Esophagus squamous epithelium (tissue), 5 donors: ENCODE data around the gene ZNF549. TPM values are rescaled to one million over a fixed set of nuclear protein-coding genes. Genes with fewer than 3 reads are reported as not detected.

Experiments used
- DNase-seq: peaks from one replicate; lab custom pipeline; 2025; lab: John Stamatoyannopoulos, UW
- H3K27ac ChIP-seq, 4 donors: fragments of 200-600 bp; sonication (generic); one replicate each; pipeline ENCODE4 v1.5.1; 2016 to 2019; ENCODE audit warnings: mild to moderate bottlenecking in 1 of 4
- H3K27me3 ChIP-seq, 4 donors: fragments of 200-600 bp; sonication (generic); 1 replicate in 3 of 4; 2 replicates in 1 of 4; pipeline versions ENCODE4 v1.5.1 to v1.6.0; 2017 to 2021; ENCODE audit warnings: antibody characterized with exemption in 1 of 4
- H3K36me3 ChIP-seq, 3 donors: fragments of 200-600 bp; sonication (generic); one replicate each; pipeline ENCODE4 v1.5.1; 2016 to 2019
- H3K4me1 ChIP-seq, 3 donors: fragments of 200-600 bp; sonication (generic); one replicate each; pipeline ENCODE4 v1.5.1; 2017 to 2019
- H3K4me3 ChIP-seq, 4 donors: fragments of 200-600 bp; sonication (generic); 1 replicate in 3 of 4; 2 replicates in 1 of 4; pipeline ENCODE4 v1.5.1; 2016 to 2019; ENCODE audit warnings: mild to moderate bottlenecking in 2 of 4, moderate library complexity in 1 of 4
- H3K9me3 ChIP-seq, 3 donors: fragments of 200-600 bp; sonication (generic); one replicate each; pipeline ENCODE4 v1.5.1; 2016 to 2019
- POLR2A ChIP-seq, 4 donors: fragments of 450-650 bp; IDR thresholded peaks; one replicate each; pipeline ENCODE4 v1.6.1; 2017; ENCODE audit warnings: antibody characterized with exemption in 4 of 4, mild to moderate bottlenecking in 4 of 4, moderate library complexity in 3 of 4
- WGBS, 2 donors: methylation state at CpG; one replicate each; pipeline ENCODE4 v1.1.5; 2018; 5-methylcytosine and 5-hydroxymethylcytosine counted together
- intact Hi-C: fragments of 100-400 bp; cut with DNase I; formaldehyde crosslinking; loops from one replicate; pipeline ENCODE4 v1.15.0; 2022
- total RNA-seq, 4 donors: library from RNA; depleted of rRNA; stranded (reverse); fragments of >200 nt; gene quantifications; one replicate each; pipeline ENCODE4 v1.1.0, GENCODE V29; 2016
- TF ChIP-seq, protein P1 (sequence below), 6 experiments: fragments of 450-650 bp in 4 of 6; fragments of 200-600 bp in 2 of 6; sonication (generic) in 2 of 6; IDR thresholded peaks; one replicate each; pipeline ENCODE4 v1.5.1; 2016 to 2019; ENCODE audit warnings: antibody characterized with exemption in 6 of 6, mild to moderate bottlenecking in 4 of 6, moderate library complexity in 4 of 6
- donor health status: DM: yes; HTN: yes; CAD: no.

Gene ZNF549
- total RNA-seq, 4 donors from 2014 or later = 1.3 to 4.8 (median 2.3) TPM

DNA sequence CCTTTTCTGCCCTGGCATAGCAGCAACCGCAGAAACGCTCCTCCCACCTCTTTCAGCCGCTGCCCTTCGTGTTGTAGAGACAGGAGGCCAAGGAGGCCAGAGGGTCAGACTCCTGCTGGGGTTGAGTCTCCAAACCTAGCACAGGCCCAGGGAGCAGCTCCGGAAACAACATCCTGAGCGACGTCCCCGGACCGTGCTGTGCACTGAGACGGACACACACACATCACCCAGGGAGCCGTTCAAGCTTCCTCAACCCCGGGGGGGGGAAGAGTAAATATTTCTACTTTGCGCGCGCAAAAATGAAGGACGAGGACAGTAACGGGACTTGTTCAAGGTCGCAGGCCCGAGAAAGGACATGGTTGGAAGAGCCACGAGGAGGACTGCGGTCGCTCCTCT lies 31.9 kb downstream of the ZNF549 start:
- H3K36me3 ChIP-seq = peaks cover 12 to 33% (median 16%) of the 10 kb centered on the region in 3 donors
- H3K4me1 ChIP-seq = peaks cover 5 to 23% (median 13%) of the 10 kb centered on the region in 3 donors
- WGBS, 2 donors = 0% methylated on average over 4 to 19 of the region's 22 CpGs
- intact Hi-C loops = no loop called here
- no peak for TF ChIP-seq POLR2A (IDR thresholded peaks at IDR 0.05)
- TF ChIP-seq, protein P1, sequence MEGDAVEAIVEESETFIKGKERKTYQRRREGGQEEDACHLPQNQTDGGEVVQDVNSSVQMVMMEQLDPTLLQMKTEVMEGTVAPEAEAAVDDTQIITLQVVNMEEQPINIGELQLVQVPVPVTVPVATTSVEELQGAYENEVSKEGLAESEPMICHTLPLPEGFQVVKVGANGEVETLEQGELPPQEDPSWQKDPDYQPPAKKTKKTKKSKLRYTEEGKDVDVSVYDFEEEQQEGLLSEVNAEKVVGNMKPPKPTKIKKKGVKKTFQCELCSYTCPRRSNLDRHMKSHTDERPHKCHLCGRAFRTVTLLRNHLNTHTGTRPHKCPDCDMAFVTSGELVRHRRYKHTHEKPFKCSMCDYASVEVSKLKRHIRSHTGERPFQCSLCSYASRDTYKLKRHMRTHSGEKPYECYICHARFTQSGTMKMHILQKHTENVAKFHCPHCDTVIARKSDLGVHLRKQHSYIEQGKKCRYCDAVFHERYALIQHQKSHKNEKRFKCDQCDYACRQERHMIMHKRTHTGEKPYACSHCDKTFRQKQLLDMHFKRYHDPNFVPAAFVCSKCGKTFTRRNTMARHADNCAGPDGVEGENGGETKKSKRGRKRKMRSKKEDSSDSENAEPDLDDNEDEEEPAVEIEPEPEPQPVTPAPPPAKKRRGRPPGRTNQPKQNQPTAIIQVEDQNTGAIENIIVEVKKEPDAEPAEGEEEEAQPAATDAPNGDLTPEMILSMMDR (IDR thresholded peaks at IDR 0.05) = no peak
- H3K27me3 ChIP-seq = no peaks in the 10 kb centered on the region
- H3K9me3 ChIP-seq = peaks cover 0 to 54% (median 45%) of the 10 kb centered on the region in 3 donors
- H3K27ac ChIP-seq = peak overlapping the region; percentile 50 to 82 (median 76)
- peak overlapping the region; percentile 51 to 99 (median 90) for H3K4me3 ChIP-seq
- no peak for DNase-seq

DNA sequence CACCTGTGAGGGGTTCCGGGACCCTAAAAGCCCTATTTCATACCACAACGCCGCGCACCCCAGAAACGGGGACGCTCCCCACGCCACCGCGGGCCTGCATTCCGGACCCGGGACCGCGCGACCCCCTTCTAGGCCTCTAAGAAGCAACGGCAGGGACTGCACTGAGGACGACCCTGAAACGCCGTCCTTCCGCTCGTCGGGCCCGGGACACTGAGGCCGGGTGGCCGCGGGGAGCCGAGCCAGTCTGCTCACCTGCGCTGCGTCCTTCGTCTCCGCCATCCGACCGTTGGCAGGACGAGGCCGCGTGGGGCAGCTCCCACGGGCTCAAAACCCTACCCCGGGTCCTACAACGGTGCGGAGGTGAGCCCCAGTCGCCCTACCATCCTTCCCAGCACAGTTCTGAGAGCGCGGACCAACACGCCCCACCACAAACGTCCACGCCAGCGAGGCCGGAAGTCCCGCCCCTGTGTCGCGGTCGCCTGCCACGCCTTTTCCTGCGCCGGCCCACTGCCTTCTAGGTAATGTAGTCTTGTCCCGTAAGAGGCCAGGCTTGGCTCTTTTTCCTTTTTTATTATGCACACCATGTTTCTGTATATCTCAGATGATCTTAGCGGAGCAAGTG lies 32.4 kb downstream of the ZNF549 start, which contains the start of gene ZNF550:
ZNF550 (minus strand) TSS at position 460 of the 622 bp plus-strand sequence; CDS start at position 279, 181 bp downstream.
- 1 to 4% methylated on average over 7 to 47 of the region's 56 CpGs for WGBS, 2 donors
- Histone ChIP-seq H3K27me3 (no peaks in the 10 kb centered on the region), H3K4me3 (peak within 1 kb of the TSS; percentile 51 to 99 (median 90)), H3K36me3 (peaks cover 12 to 28% (median 16%) of the 10 kb centered on the region in 3 donors), H3K27ac (peak within 1 kb of the TSS; percentile 50 to 82 (median 76)), H3K9me3 (peaks cover 0 to 54% (median 45%) of the 10 kb centered on the region in 3 donors), H3K4me1 (peaks cover 5 to 23% (median 13%) of the 10 kb centered on the region in 3 donors)
- intact Hi-C loops = no loop called here
- DNase-seq = peak; percentile 48
- TF ChIP-seq, protein P1 (IDR thresholded peaks at IDR 0.05) = peak in 1 of 6 experiments; percentile 10
- TF ChIP-seq POLR2A (IDR thresholded peaks at IDR 0.05) = peak in 2 of 4 donors; percentile 37 to 56

- WGBS, 2 donors = 18 to 50% methylated on average over 5 to 11 of the region's 23 CpGs
- TF ChIP-seq, protein P1 (IDR thresholded peaks at IDR 0.05) = no peak
- TF ChIP-seq POLR2A (IDR thresholded peaks at IDR 0.05) = no peak
- no peak for DNase-seq
- peak overlapping the region; percentile 50 to 82 (median 76) for H3K27ac ChIP-seq
- peak overlapping the region; percentile 51 to 99 (median 90) for H3K4me3 ChIP-seq
- H3K36me3 ChIP-seq = peaks cover 12 to 22% (median 13%) of the 10 kb centered on the region in 3 donors
- peaks cover 0 to 54% (median 45%) of the 10 kb centered on the region in 3 donors for H3K9me3 ChIP-seq
- peaks cover 5 to 23% (median 13%) of the 10 kb centered on the region in 3 donors for H3K4me1 ChIP-seq
- intact Hi-C loops = no loop called here
- no peaks in the 10 kb centered on the region for H3K27me3 ChIP-seq
Observed at GRCh38 chr19:57560049-57560491, 32.9 kb downstream of the ZNF549 start.

GRCh38 chr19:57563547-57563946 lies 36.4 kb downstream of the ZNF549 start:
- 19 to 40% methylated on average over 1 of the region's 1 CpG for WGBS, 2 donors
- no peak for DNase-seq
- Histone ChIP-seq H3K9me3 (peaks cover 6 to 77% (median 62%) of the 10 kb centered on the region in 3 donors), H3K27me3 (no peaks in the 10 kb centered on the region), H3K36me3 (no peaks in the 10 kb centered on the region), H3K4me3 (no peak overlapping the region), H3K4me1 (peaks cover 4 to 15% (median 6%) of the 10 kb centered on the region in 3 donors), H3K27ac (no peak overlapping the region)
- TF ChIP-seq POLR2A (IDR thresholded peaks at IDR 0.05) = no peak
- TF ChIP-seq, protein P1 (IDR thresholded peaks at IDR 0.05) = no peak
- intact Hi-C loops = no loop called here
